SK-N-SH treated with all-trans-retinoic acid at 6 μM for 48 hours (cell line): ENCODE measurements around the gene BRF1.

Experiments used
- CREB5 ChIP-seq: fragments of 250-450 bp; sonication (Bioruptor Pico); IDR thresholded peaks from 2 replicates; pipeline ENCODE4 v1.5.1; 2020; ENCODE audit warnings: low read depth, mild to moderate bottlenecking, moderate library complexity
- CSDC2 ChIP-seq: fragments of 250-450 bp; sonication (Bioruptor Pico); IDR thresholded peaks from 2 replicates; pipeline ENCODE4 v1.5.0; 2020; ENCODE audit warnings: mild to moderate bottlenecking, moderate library complexity
- PATZ1 ChIP-seq: fragments of 250-450 bp; sonication (Bioruptor Pico); IDR thresholded peaks from 2 replicates; pipeline ENCODE4 v1.8.0; 2020; ENCODE audit warnings: mild to moderate bottlenecking, moderate library complexity, borderline replicate concordance
- POU6F1 ChIP-seq: fragments of 250-450 bp; sonication (Bioruptor Pico); IDR thresholded peaks from 2 replicates; pipeline ENCODE4 v1.8.0; 2021; ENCODE audit warnings: low read depth, mild to moderate bottlenecking, moderate library complexity, borderline replicate concordance
- RARB ChIP-seq: fragments of 250-450 bp; sonication (Bioruptor Pico); IDR thresholded peaks from 2 replicates; pipeline ENCODE4 v1.8.0; 2021; ENCODE audit warnings: mild to moderate bottlenecking, moderate library complexity
- SNAI2 ChIP-seq: fragments of 250-450 bp; sonication (Bioruptor Pico); IDR thresholded peaks from 2 replicates; pipeline ENCODE4 v1.5.0; 2020; ENCODE audit warnings: mild to moderate bottlenecking, moderate library complexity
- TSHZ2 ChIP-seq: fragments of 250-450 bp; sonication (Bioruptor Pico); IDR thresholded peaks from 2 replicates; pipeline ENCODE4 v1.5.0; 2020; ENCODE audit warnings: mild to moderate bottlenecking, moderate library complexity
- ZNF565 ChIP-seq: fragments of 450-650 bp; formaldehyde crosslinking; conservative IDR thresholded peaks from 2 replicates; pipeline ENCODE4 v1.5.0; 2020; ENCODE audit warnings: low read depth, mild to moderate bottlenecking, moderate library complexity

- TF ChIP-seq ZNF565 (CRISPR knock-in tag) (no peak), SNAI2 (no peak), TSHZ2 (CRISPR knock-in tag) (no peak), POU6F1 (CRISPR knock-in tag) (no peak), PATZ1 (CRISPR knock-in tag) (no peak), RARB (CRISPR knock-in tag) (no peak), CREB5 (CRISPR knock-in tag) (no peak), CSDC2 (CRISPR knock-in tag) (no peak)
Observed at GRCh38 chr14:105250008-105250366, 50.8 kb downstream of the BRF1 start.
